ENCODE results near the gene GLOD4.

DNA sequence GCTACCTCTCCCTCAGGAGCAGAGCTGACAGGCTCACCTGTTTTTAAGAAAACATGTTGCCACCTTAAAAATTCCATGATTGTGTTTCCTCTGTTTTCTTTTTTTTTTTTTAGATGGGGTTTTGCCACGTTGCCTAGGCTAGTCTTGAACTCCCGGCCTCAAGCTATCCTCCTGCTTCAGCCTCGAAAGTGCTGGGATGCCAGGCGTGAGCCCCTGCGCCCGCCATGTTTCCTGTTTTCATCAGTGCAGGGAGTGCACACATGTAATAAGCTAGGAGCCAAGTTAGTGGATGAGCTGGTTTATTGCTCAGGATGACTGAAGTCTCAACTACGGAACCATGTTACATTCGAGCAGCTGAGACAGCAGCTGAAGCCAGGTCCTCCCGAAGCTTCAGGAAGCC lies 13.6 kb upstream of the GLOD4 start:
- TF ChIP-seq, protein P1, sequence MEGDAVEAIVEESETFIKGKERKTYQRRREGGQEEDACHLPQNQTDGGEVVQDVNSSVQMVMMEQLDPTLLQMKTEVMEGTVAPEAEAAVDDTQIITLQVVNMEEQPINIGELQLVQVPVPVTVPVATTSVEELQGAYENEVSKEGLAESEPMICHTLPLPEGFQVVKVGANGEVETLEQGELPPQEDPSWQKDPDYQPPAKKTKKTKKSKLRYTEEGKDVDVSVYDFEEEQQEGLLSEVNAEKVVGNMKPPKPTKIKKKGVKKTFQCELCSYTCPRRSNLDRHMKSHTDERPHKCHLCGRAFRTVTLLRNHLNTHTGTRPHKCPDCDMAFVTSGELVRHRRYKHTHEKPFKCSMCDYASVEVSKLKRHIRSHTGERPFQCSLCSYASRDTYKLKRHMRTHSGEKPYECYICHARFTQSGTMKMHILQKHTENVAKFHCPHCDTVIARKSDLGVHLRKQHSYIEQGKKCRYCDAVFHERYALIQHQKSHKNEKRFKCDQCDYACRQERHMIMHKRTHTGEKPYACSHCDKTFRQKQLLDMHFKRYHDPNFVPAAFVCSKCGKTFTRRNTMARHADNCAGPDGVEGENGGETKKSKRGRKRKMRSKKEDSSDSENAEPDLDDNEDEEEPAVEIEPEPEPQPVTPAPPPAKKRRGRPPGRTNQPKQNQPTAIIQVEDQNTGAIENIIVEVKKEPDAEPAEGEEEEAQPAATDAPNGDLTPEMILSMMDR (IDR thresholded peaks at IDR 0.05 in 8 of 11, conservative IDR thresholded peaks at IDR 0.05 in 3 of 11), result no peak
- TF ChIP-seq POLR2A (IDR thresholded peaks at IDR 0.05), result no peak
- no peak for TF ChIP-seq POLR2AphosphoS5 (IDR thresholded peaks at IDR 0.05)

Data from spleen (tissue), 7 donors.